ENCODE data around the gene ST8SIA5. TPM values are rescaled to one million over a fixed set of nuclear protein-coding genes. Genes with fewer than 3 reads are reported as not detected.

ST8SIA5 gene
- total and polyA plus RNA-seq, 10 of the 15 experiments (the other 5 are each of a cell fraction or from before 2014, with no cell fraction given): 0.02 to 0.32 (median 0.12) TPM; not detected in 1

DNA sequence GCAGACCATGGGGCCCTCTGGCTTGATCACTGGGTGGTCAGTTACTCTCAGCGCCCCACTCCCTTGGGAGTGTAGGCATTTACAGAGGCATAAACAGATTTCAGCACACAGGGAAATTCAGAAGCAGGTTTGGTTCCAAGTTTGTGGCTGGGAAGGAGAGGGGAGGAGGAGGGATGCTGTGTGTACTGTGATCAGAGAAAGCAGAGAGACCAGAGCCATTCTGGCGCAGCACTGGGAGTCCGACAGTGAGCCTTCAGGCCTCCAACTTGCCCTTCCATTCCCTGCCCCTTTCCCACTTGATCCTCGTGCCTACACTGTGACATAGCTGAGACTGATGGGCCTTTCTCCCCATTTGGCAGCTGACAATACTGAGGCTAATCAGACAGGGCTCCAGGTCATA, 52.0 kb downstream of the ST8SIA5 start (continued):
- TF ChIP-seq, protein P1, sequence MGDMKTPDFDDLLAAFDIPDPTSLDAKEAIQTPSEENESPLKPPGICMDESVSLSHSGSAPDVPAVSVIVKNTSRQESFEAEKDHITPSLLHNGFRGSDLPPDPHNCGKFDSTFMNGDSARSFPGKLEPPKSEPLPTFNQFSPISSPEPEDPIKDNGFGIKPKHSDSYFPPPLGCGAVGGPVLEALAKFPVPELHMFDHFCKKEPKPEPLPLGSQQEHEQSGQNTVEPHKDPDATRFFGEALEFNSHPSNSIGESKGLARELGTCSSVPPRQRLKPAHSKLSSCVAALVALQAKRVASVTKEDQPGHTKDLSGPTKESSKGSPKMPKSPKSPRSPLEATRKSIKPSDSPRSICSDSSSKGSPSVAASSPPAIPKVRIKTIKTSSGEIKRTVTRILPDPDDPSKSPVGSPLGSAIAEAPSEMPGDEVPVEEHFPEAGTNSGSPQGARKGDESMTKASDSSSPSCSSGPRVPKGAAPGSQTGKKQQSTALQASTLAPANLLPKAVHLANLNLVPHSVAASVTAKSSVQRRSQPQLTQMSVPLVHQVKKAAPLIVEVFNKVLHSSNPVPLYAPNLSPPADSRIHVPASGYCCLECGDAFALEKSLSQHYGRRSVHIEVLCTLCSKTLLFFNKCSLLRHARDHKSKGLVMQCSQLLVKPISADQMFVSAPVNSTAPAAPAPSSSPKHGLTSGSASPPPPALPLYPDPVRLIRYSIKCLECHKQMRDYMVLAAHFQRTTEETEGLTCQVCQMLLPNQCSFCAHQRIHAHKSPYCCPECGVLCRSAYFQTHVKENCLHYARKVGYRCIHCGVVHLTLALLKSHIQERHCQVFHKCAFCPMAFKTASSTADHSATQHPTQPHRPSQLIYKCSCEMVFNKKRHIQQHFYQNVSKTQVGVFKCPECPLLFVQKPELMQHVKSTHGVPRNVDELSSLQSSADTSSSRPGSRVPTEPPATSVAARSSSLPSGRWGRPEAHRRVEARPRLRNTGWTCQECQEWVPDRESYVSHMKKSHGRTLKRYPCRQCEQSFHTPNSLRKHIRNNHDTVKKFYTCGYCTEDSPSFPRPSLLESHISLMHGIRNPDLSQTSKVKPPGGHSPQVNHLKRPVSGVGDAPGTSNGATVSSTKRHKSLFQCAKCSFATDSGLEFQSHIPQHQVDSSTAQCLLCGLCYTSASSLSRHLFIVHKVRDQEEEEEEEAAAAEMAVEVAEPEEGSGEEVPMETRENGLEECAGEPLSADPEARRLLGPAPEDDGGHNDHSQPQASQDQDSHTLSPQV (IDR thresholded peaks at IDR 0.05): no peak
- no peak for TF ChIP-seq PAX8 (IDR thresholded peaks at IDR 0.05)
- TF ChIP-seq RUNX3 (IDR thresholded peaks at IDR 0.05; ENCODE audit: low read length): no peak
- TF ChIP-seq, protein P2, sequence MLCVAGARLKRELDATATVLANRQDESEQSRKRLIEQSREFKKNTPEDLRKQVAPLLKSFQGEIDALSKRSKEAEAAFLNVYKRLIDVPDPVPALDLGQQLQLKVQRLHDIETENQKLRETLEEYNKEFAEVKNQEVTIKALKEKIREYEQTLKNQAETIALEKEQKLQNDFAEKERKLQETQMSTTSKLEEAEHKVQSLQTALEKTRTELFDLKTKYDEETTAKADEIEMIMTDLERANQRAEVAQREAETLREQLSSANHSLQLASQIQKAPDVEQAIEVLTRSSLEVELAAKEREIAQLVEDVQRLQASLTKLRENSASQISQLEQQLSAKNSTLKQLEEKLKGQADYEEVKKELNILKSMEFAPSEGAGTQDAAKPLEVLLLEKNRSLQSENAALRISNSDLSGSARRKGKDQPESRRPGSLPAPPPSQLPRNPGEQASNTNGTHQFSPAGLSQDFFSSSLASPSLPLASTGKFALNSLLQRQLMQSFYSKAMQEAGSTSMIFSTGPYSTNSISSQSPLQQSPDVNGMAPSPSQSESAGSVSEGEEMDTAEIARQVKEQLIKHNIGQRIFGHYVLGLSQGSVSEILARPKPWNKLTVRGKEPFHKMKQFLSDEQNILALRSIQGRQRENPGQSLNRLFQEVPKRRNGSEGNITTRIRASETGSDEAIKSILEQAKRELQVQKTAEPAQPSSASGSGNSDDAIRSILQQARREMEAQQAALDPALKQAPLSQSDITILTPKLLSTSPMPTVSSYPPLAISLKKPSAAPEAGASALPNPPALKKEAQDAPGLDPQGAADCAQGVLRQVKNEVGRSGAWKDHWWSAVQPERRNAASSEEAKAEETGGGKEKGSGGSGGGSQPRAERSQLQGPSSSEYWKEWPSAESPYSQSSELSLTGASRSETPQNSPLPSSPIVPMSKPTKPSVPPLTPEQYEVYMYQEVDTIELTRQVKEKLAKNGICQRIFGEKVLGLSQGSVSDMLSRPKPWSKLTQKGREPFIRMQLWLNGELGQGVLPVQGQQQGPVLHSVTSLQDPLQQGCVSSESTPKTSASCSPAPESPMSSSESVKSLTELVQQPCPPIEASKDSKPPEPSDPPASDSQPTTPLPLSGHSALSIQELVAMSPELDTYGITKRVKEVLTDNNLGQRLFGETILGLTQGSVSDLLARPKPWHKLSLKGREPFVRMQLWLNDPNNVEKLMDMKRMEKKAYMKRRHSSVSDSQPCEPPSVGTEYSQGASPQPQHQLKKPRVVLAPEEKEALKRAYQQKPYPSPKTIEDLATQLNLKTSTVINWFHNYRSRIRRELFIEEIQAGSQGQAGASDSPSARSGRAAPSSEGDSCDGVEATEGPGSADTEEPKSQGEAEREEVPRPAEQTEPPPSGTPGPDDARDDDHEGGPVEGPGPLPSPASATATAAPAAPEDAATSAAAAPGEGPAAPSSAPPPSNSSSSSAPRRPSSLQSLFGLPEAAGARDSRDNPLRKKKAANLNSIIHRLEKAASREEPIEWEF (IDR thresholded peaks at IDR 0.05; ENCODE audit: insufficient replicate concordance, low read depth, low read length): no peak
- TF ChIP-seq BACH1 (IDR thresholded peaks at IDR 0.05; ENCODE audit: borderline replicate concordance): no peak
- no peak for TF ChIP-seq ZNF622 (IDR thresholded peaks at IDR 0.05)
- TF ChIP-seq, protein P3, sequence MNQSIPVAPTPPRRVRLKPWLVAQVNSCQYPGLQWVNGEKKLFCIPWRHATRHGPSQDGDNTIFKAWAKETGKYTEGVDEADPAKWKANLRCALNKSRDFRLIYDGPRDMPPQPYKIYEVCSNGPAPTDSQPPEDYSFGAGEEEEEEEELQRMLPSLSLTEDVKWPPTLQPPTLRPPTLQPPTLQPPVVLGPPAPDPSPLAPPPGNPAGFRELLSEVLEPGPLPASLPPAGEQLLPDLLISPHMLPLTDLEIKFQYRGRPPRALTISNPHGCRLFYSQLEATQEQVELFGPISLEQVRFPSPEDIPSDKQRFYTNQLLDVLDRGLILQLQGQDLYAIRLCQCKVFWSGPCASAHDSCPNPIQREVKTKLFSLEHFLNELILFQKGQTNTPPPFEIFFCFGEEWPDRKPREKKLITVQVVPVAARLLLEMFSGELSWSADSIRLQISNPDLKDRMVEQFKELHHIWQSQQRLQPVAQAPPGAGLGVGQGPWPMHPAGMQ (IDR thresholded peaks at IDR 0.05; ENCODE audit: borderline replicate concordance): no peak
- TF ChIP-seq, protein P4, sequence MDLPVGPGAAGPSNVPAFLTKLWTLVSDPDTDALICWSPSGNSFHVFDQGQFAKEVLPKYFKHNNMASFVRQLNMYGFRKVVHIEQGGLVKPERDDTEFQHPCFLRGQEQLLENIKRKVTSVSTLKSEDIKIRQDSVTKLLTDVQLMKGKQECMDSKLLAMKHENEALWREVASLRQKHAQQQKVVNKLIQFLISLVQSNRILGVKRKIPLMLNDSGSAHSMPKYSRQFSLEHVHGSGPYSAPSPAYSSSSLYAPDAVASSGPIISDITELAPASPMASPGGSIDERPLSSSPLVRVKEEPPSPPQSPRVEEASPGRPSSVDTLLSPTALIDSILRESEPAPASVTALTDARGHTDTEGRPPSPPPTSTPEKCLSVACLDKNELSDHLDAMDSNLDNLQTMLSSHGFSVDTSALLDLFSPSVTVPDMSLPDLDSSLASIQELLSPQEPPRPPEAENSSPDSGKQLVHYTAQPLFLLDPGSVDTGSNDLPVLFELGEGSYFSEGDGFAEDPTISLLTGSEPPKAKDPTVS (IDR thresholded peaks at IDR 0.05; ENCODE audit: low read depth, low read length): no peak
- no peak for TF ChIP-seq POLR2A (IDR thresholded peaks at IDR 0.05; ENCODE audit: low read depth, low read length)
- no peak for TF ChIP-seq KAT2A (conservative IDR thresholded peaks at IDR 0.05; ENCODE audit: control insufficient read depth, low read depth, low read length)
- TF ChIP-seq IKZF2 (IDR thresholded peaks at IDR 0.05): no peak
